Neural cell (in vitro differentiated cells): ENCODE measurements around the gene CIB4. TPM values are rescaled to one million over a fixed set of nuclear protein-coding genes. Genes with fewer than 3 reads are reported as not detected.

Experiments
- H2AFZ ChIP-seq: fragments of 200-600, 300-800 bp; sonication (generic), shearing (Covaris generic); 2 replicates; pipeline ENCODE4 v1.6.0; 2014; ENCODE audit warnings: low read depth, mild to moderate bottlenecking, antibody characterized with exemption, low read length, moderate library complexity
- H3F3A ChIP-seq: fragments of 200-600 bp; shearing (Covaris generic); 2 replicates; pipeline ENCODE4 v1.6.1; 2016; ENCODE audit warnings: mild to moderate bottlenecking, moderate library complexity, mixed read lengths, antibody characterized with exemption, low read length; ENCODE audit not compliant: insufficient read depth, poor library complexity, severe bottlenecking
- H3K27ac ChIP-seq: fragments of 200-600, 300-800 bp; sonication (generic), shearing (Covaris generic); 2 replicates; pipeline ENCODE4 v1.5.1; 2014; ENCODE audit warnings: mild to moderate bottlenecking, low read length, moderate library complexity
- H3K27me3 ChIP-seq: fragments of 300-800, 200-600 bp; sonication (generic), shearing (Covaris generic); 2 replicates; pipeline ENCODE4 v1.6.0; 2014; ENCODE audit warnings: mild to moderate bottlenecking, low read depth, low read length, moderate library complexity; ENCODE audit not compliant: insufficient read depth
- H3K36me3 ChIP-seq: fragments of 300-800, 200-600 bp; sonication (generic), shearing (Covaris generic); 2 replicates; pipeline ENCODE4 v1.5.1; 2014; ENCODE audit warnings: mild to moderate bottlenecking, antibody characterized with exemption, low read length, moderate library complexity; ENCODE audit not compliant: insufficient read depth
- H3K4me2 ChIP-seq: fragments of 300-800, 200-600 bp; sonication (generic), shearing (Covaris generic); 2 replicates; pipeline ENCODE4 v1.6.0; 2014; ENCODE audit warnings: mild to moderate bottlenecking, low read length
- H3K4me3 ChIP-seq: fragments of 300-800, 200-600 bp; sonication (generic), shearing (Covaris generic); 2 replicates; pipeline ENCODE4 v1.5.1; 2014; ENCODE audit warnings: mild to moderate bottlenecking, low read length, moderate library complexity
- H3K79me2 ChIP-seq: fragments of 200-600 bp; shearing (Covaris generic); replicated peaks from 2 replicates; pipeline ENCODE4 v1.6.0; 2014; ENCODE audit warnings: mild to moderate bottlenecking, low read length, moderate library complexity; ENCODE audit not compliant: insufficient read depth
- H3K9ac ChIP-seq: fragments of 300-800, 200-600 bp; sonication (generic), shearing (Covaris generic); 2 replicates; pipeline ENCODE4 v1.6.1; 2016; ENCODE audit warnings: mild to moderate bottlenecking, low read length, mixed read lengths
- H3K9me2 ChIP-seq: fragments of 200-600 bp; shearing (Covaris generic); 2 replicates; pipeline ENCODE4 v1.6.1; 2016; ENCODE audit warnings: mild to moderate bottlenecking, low read length, mixed read lengths; ENCODE audit not compliant: insufficient read depth
- H3K9me3 ChIP-seq: fragments of 200-600, 300-800 bp; sonication (generic), shearing (Covaris generic); 2 replicates; pipeline ENCODE4 v1.6.1; 2016; ENCODE audit warnings: mild to moderate bottlenecking, mixed run types, low read length, moderate library complexity, mixed read lengths
- H4K20me1 ChIP-seq: fragments of 200-600 bp; shearing (Covaris generic); 2 replicates; pipeline ENCODE4 v1.6.1; 2016; ENCODE audit warnings: mild to moderate bottlenecking, mixed run types; ENCODE audit not compliant: insufficient read depth
- CTCF ChIP-seq: fragments of 450-650 bp; IDR thresholded peaks from 2 replicates; pipeline ENCODE4 v1.5.1; 2014; ENCODE audit warnings: antibody characterized with exemption, mild to moderate bottlenecking, moderate library complexity; ENCODE audit not compliant: poor library complexity, severe bottlenecking
- EP300 ChIP-seq: fragments of 450-650 bp; conservative IDR thresholded peaks from 2 replicates; pipeline ENCODE4 v1.6.1; 2014; ENCODE audit warnings: antibody characterized with exemption, mild to moderate bottlenecking, moderate library complexity; ENCODE audit not compliant: poor library complexity, severe bottlenecking
- EZH2 ChIP-seq: fragments of 200-600, 300-800 bp; shearing (Covaris generic), sonication (generic); IDR thresholded peaks from 2 replicates; pipeline ENCODE4 v1.6.1; 2014; ENCODE audit warnings: antibody characterized with exemption, low read length, borderline replicate concordance, mild to moderate bottlenecking; ENCODE audit not compliant: insufficient read depth, poor library complexity, severe bottlenecking
- MXI1 ChIP-seq: fragments of 450-650 bp; conservative IDR thresholded peaks from 2 replicates; pipeline ENCODE4 v1.6.1; 2014; ENCODE audit warnings: antibody characterized with exemption, mild to moderate bottlenecking; ENCODE audit not compliant: poor library complexity, severe bottlenecking
- POLR2AphosphoS5 ChIP-seq: IDR thresholded peaks from 2 replicates; pipeline ENCODE4 v1.6.1; 2012
- RAD21 ChIP-seq: fragments of 450-650 bp; conservative IDR thresholded peaks from 2 replicates; pipeline ENCODE4 v1.6.1; 2014; ENCODE audit warnings: antibody characterized with exemption, mild to moderate bottlenecking, moderate library complexity
- SMC3 ChIP-seq: fragments of 450-650 bp; conservative IDR thresholded peaks from 2 replicates; pipeline ENCODE4 v1.6.1; 2014; ENCODE audit warnings: antibody characterized with exemption, mild to moderate bottlenecking, moderate library complexity; ENCODE audit not compliant: poor library complexity
- TAF1 ChIP-seq: IDR thresholded peaks from 2 replicates; pipeline ENCODE4 v1.6.1; 2012; ENCODE audit warnings: low read depth
- polyA plus RNA-seq: library from polyadenylated mRNA; depleted of rRNA; stranded (reverse); fragments of >200 nt; gene quantifications from 2 replicates; pipeline ENCODE4 v1.2.3, GENCODE V29; 2014
- TF ChIP-seq, protein P1 (sequence below): IDR thresholded peaks from 2 replicates; pipeline ENCODE4 v1.6.1; 2012; ENCODE audit warnings: borderline replicate concordance

The CIB4 gene
- polyA plus RNA-seq, 1 donor from 2014 or later: not detected

GRCh38 chr2:26615860-26616705, 25.1 kb downstream of the CIB4 start:
- Histone ChIP-seq H3K9ac (no peak overlapping the region), H3K27ac (no peak overlapping the region), H3K4me3 (no peak overlapping the region), H2AFZ (no peak overlapping the region), H3K9me2 (no peaks in the 10 kb centered on the region), H3K27me3 (no peaks in the 10 kb centered on the region), H3K36me3 (no peaks in the 10 kb centered on the region), H3K9me3 (no peaks in the 10 kb centered on the region), H3K4me2 (no peak overlapping the region), H4K20me1 (no peaks in the 10 kb centered on the region), H3K79me2 (no peaks in the 10 kb centered on the region), H3F3A (no peaks in the 10 kb centered on the region)
- TF ChIP-seq RAD21 (no peak), POLR2AphosphoS5 (no peak), MXI1 (no peak), EZH2 (no peak), EP300 (no peak), TAF1 (no peak), SMC3 (no peak), CTCF (no peak)
- TF ChIP-seq, protein P1, sequence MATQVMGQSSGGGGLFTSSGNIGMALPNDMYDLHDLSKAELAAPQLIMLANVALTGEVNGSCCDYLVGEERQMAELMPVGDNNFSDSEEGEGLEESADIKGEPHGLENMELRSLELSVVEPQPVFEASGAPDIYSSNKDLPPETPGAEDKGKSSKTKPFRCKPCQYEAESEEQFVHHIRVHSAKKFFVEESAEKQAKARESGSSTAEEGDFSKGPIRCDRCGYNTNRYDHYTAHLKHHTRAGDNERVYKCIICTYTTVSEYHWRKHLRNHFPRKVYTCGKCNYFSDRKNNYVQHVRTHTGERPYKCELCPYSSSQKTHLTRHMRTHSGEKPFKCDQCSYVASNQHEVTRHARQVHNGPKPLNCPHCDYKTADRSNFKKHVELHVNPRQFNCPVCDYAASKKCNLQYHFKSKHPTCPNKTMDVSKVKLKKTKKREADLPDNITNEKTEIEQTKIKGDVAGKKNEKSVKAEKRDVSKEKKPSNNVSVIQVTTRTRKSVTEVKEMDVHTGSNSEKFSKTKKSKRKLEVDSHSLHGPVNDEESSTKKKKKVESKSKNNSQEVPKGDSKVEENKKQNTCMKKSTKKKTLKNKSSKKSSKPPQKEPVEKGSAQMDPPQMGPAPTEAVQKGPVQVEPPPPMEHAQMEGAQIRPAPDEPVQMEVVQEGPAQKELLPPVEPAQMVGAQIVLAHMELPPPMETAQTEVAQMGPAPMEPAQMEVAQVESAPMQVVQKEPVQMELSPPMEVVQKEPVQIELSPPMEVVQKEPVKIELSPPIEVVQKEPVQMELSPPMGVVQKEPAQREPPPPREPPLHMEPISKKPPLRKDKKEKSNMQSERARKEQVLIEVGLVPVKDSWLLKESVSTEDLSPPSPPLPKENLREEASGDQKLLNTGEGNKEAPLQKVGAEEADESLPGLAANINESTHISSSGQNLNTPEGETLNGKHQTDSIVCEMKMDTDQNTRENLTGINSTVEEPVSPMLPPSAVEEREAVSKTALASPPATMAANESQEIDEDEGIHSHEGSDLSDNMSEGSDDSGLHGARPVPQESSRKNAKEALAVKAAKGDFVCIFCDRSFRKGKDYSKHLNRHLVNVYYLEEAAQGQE: no peak

GRCh38 chr2:26615336-26615859, 25.8 kb downstream of the CIB4 start:
- H3K9ac ChIP-seq: no peak overlapping the region
- H3K27ac ChIP-seq: no peak overlapping the region
- H3K4me3 ChIP-seq: no peak overlapping the region
- no peaks in the 10 kb centered on the region for H3K79me2 ChIP-seq
- no peaks in the 10 kb centered on the region for H3F3A ChIP-seq
- TF ChIP-seq MXI1: no peak
- TF ChIP-seq RAD21: no peak
- TF ChIP-seq SMC3: no peak
- TF ChIP-seq, protein P1: no peak
- no peak for TF ChIP-seq EZH2
- TF ChIP-seq EP300: no peak
- no peak for TF ChIP-seq CTCF
- TF ChIP-seq POLR2AphosphoS5: no peak
- TF ChIP-seq TAF1: no peak
- no peaks in the 10 kb centered on the region for H4K20me1 ChIP-seq
- no peaks in the 10 kb centered on the region for H3K9me2 ChIP-seq
- H2AFZ ChIP-seq: no peak overlapping the region
- H3K27me3 ChIP-seq: no peaks in the 10 kb centered on the region
- H3K36me3 ChIP-seq: no peaks in the 10 kb centered on the region
- no peak overlapping the region for H3K4me2 ChIP-seq
- H3K9me3 ChIP-seq: no peaks in the 10 kb centered on the region
